HG02763 (cell line): ENCODE measurements around the gene UNC5CL.

Source experiments
- ATAC-seq: cut with Tn5 transposase; IDR thresholded peaks from one replicate; pipeline ENCODE4 v1.9.1; 2021; ENCODE audit warnings: mild to moderate bottlenecking, moderate library complexity; ENCODE audit not compliant: unreplicated experiment

UNC5CL gene

GRCh38 chr6:41064841-41065240 is 25.8 kb upstream of the UNC5CL start:
- ATAC-seq = no peak

- no peak for ATAC-seq
Measured at GRCh38 chr6:41063884-41064285, 24.9 kb upstream of the UNC5CL start.

GRCh38 chr6:41062056-41062455 is 23.0 kb upstream of the UNC5CL start:
- ATAC-seq = no peak

GRCh38 chr6:41061196-41061726 is 22.2 kb upstream of the UNC5CL start:
- no peak for ATAC-seq

- ATAC-seq = no peak
Measured at GRCh38 chr6:41059556-41059955, 20.5 kb upstream of the UNC5CL start.

GRCh38 chr6:41058783-41059181 is 19.8 kb upstream of the UNC5CL start:
- ATAC-seq = no peak

- ATAC-seq = no peak
Measured at GRCh38 chr6:41056768-41057490, 17.9 kb upstream of the UNC5CL start.

- ATAC-seq = no peak
Measured at GRCh38 chr6:41055149-41055548, 16.1 kb upstream of the UNC5CL start.

GRCh38 chr6:41054511-41054910 is 15.5 kb upstream of the UNC5CL start:
- no peak for ATAC-seq

- no peak for ATAC-seq
Measured at GRCh38 chr6:41053041-41053440, 14.0 kb upstream of the UNC5CL start, which contains the start of gene APOBEC2. Gene APOBEC2 (plus strand): TSS chr6:41053202. CDS start chr6:41053348, 146 bp downstream.

- no peak for ATAC-seq
Measured at GRCh38 chr6:41051873-41052272, 12.9 kb upstream of the UNC5CL start.

GRCh38 chr6:41050536-41050935 is 11.5 kb upstream of the UNC5CL start:
- no peak for ATAC-seq

GRCh38 chr6:41049955-41050354 is 10.9 kb upstream of the UNC5CL start:
- ATAC-seq = no peak

- no peak for ATAC-seq
Measured at GRCh38 chr6:41049521-41049920, 10.5 kb upstream of the UNC5CL start.

GRCh38 chr6:41047745-41048732 is 9.0 kb upstream of the UNC5CL start:
- no peak for ATAC-seq

- no peak for ATAC-seq
Measured at GRCh38 chr6:41047306-41047705, 8.3 kb upstream of the UNC5CL start.

GRCh38 chr6:41046084-41046483 is 7.1 kb upstream of the UNC5CL start:
- no peak for ATAC-seq

- no peak for ATAC-seq
Measured at GRCh38 chr6:41045664-41046063, 6.6 kb upstream of the UNC5CL start.

- ATAC-seq = no peak
Measured at GRCh38 chr6:41043151-41043550, 4.1 kb upstream of the UNC5CL start.

GRCh38 chr6:41042226-41043055 is 3.4 kb upstream of the UNC5CL start, which contains the start of gene TSPO2:
Gene TSPO2 (plus strand): TSS chr6:41042467. CDS start chr6:41042986, 519 bp downstream.
- ATAC-seq = no peak
